H9 (cell line): ENCODE data around the gene ZNF319. TPM values are rescaled to one million over a fixed set of nuclear protein-coding genes. Genes with fewer than 3 reads are reported as not detected.

ENCODE experiments used
- DNase-seq: peaks from one replicate; pipeline ENCODE4 v3.0.0-alpha.2; 2017
- H2AFZ ChIP-seq: one replicate; pipeline ENCODE4 v1.6.1; 2013; ENCODE audit warnings: mild to moderate bottlenecking, low read length, control low read depth, moderate library complexity
- H2AK5ac ChIP-seq: 2 replicates; pipeline ENCODE4 v1.6.1; 2013; ENCODE audit warnings: low read length, control low read depth, mixed read lengths; ENCODE audit not compliant: insufficient read length
- H2BK120ac ChIP-seq: one replicate; pipeline ENCODE4 v1.6.1; 2013; ENCODE audit warnings: low read depth, mild to moderate bottlenecking, low read length, control low read depth, inconsistent platforms; ENCODE audit not compliant: poor library complexity, severe bottlenecking
- H2BK12ac ChIP-seq: 2 replicates; pipeline ENCODE4 v1.6.1; 2013; ENCODE audit warnings: low read length, control low read depth, mixed read lengths, low read depth; ENCODE audit not compliant: insufficient read length
- H2BK15ac ChIP-seq: 2 replicates; pipeline ENCODE4 v1.6.1; 2013; ENCODE audit warnings: low read depth, low read length, control low read depth
- H2BK20ac ChIP-seq: one replicate; pipeline ENCODE4 v1.6.1; 2013; ENCODE audit warnings: low read depth, mild to moderate bottlenecking, low read length, control low read depth, inconsistent platforms; ENCODE audit not compliant: poor library complexity, severe bottlenecking
- H2BK5ac ChIP-seq: 2 replicates; pipeline ENCODE4 v1.6.1; 2013; ENCODE audit warnings: low read length, control low read depth, mixed read lengths; ENCODE audit not compliant: insufficient read length
- H3K14ac ChIP-seq: 2 replicates; pipeline ENCODE4 v1.6.1; 2013; ENCODE audit warnings: low read length, control low read depth; ENCODE audit not compliant: insufficient read depth
- H3K18ac ChIP-seq: 2 replicates; pipeline ENCODE4 v1.6.1; 2013; ENCODE audit warnings: low read depth, mild to moderate bottlenecking, mixed read lengths, low read length, control low read depth; ENCODE audit not compliant: insufficient read length
- H3K23ac ChIP-seq: 2 replicates; pipeline ENCODE4 v1.6.1; 2013; ENCODE audit warnings: low read length, control low read depth, mixed read lengths, low read depth; ENCODE audit not compliant: insufficient read length
- H3K23me2 ChIP-seq: 2 replicates; pipeline ENCODE4 v1.6.1; 2013; ENCODE audit warnings: low read depth, mild to moderate bottlenecking, mixed read lengths, low read length, control low read depth; ENCODE audit not compliant: insufficient read length, poor library complexity, severe bottlenecking
- H3K27ac ChIP-seq: 2 replicates; pipeline ENCODE4 v1.5.1; 2013; ENCODE audit warnings: low read length, control low read depth, mixed read lengths, low read depth; ENCODE audit not compliant: insufficient read length
- H3K27me3 ChIP-seq: 2 replicates; pipeline ENCODE4 v1.6.1; 2013; ENCODE audit warnings: low read length, control low read depth, inconsistent platforms; ENCODE audit not compliant: insufficient read depth
- H3K4ac ChIP-seq: 2 replicates; pipeline ENCODE4 v1.6.1; 2013; ENCODE audit warnings: low read depth, mild to moderate bottlenecking, control low read depth, inconsistent platforms, low read length, moderate library complexity
- H3K4me1 ChIP-seq: 2 replicates; pipeline ENCODE4 v1.6.1; 2013; ENCODE audit warnings: low read length, control low read depth, inconsistent platforms; ENCODE audit not compliant: insufficient read depth
- H3K4me2 ChIP-seq: 2 replicates; pipeline ENCODE4 v1.6.1; 2013; ENCODE audit warnings: low read length, control low read depth, mixed read lengths; ENCODE audit not compliant: insufficient read length, insufficient read depth
- H3K56ac ChIP-seq: 2 replicates; pipeline ENCODE4 v1.6.1; 2013; ENCODE audit warnings: low read depth, mild to moderate bottlenecking, mixed read lengths, low read length, control low read depth; ENCODE audit not compliant: insufficient read length
- H3K79me1 ChIP-seq: 2 replicates; pipeline ENCODE4 v1.6.1; 2013; ENCODE audit warnings: low read depth, mild to moderate bottlenecking, moderate library complexity, low read length, control low read depth, inconsistent platforms; ENCODE audit not compliant: insufficient read depth, poor library complexity, severe bottlenecking
- H3K79me2 ChIP-seq: 2 replicates; pipeline ENCODE4 v1.6.1; 2013; ENCODE audit warnings: low read length, control low read depth, inconsistent platforms; ENCODE audit not compliant: insufficient read depth
- H3K9ac ChIP-seq: 2 replicates; pipeline ENCODE4 v1.6.1; 2013; ENCODE audit warnings: low read length, control low read depth, mixed read lengths; ENCODE audit not compliant: insufficient read length; ENCODE audit errors: extremely low read depth
- H3K9me3 ChIP-seq: one replicate; pipeline ENCODE4 v1.6.1; 2013; ENCODE audit warnings: low read depth, low read length, inconsistent platforms; ENCODE audit not compliant: control insufficient read depth
- H3T11ph ChIP-seq: one replicate; pipeline ENCODE4 v1.6.1; 2013; ENCODE audit warnings: mild to moderate bottlenecking, low read length, control low read depth, inconsistent platforms
- H4K20me1 ChIP-seq: one replicate; pipeline ENCODE4 v1.6.1; 2013; ENCODE audit not compliant: control insufficient read depth, insufficient read length, insufficient read depth
- H4K5ac ChIP-seq: 2 replicates; pipeline ENCODE4 v1.6.1; 2013; ENCODE audit warnings: low read depth, mild to moderate bottlenecking, mixed read lengths, low read length, control low read depth; ENCODE audit not compliant: insufficient read length
- H4K8ac ChIP-seq: replicated peaks from 2 replicates; pipeline ENCODE4 v1.6.1; 2013; ENCODE audit warnings: low read length, control low read depth, mixed read lengths, low read depth; ENCODE audit not compliant: insufficient read length
- H4K91ac ChIP-seq: 2 replicates; pipeline ENCODE4 v1.6.1; 2013; ENCODE audit warnings: low read depth, mild to moderate bottlenecking, moderate library complexity, mixed read lengths, low read length, control low read depth; ENCODE audit not compliant: insufficient read length
- H3K27ac Mint-ChIP-seq, 3 experiments: 2 replicates in 2 of 3; 3 replicates in 1 of 3; pipeline ENCODE4 v1.8.0; 2020 to 2021; ENCODE audit warnings: mixed read lengths in 3 of 3, mild to moderate bottlenecking in 1 of 3, moderate library complexity in 1 of 3
- H3K27me3 Mint-ChIP-seq: 2 replicates; pipeline ENCODE4 v1.8.0; 2021; ENCODE audit warnings: low read depth, mild to moderate bottlenecking, moderate library complexity, mixed read lengths
- H3K36me3 Mint-ChIP-seq, 3 experiments: 2 replicates in 2 of 3; 3 replicates in 1 of 3; pipeline ENCODE4 v1.8.0; 2020 to 2021; ENCODE audit warnings: low read depth in 3 of 3, mixed read lengths in 3 of 3; ENCODE audit not compliant: insufficient read depth in 1 of 3
- H3K4me1 Mint-ChIP-seq, 2 experiments: 2 replicates each; pipeline ENCODE4 v1.8.0; 2020; ENCODE audit warnings: mixed read lengths in 2 of 2
- H3K4me3 Mint-ChIP-seq, 2 experiments: 2 replicates in 1 of 2; 3 replicates in 1 of 2; pipeline ENCODE4 v1.8.0; 2020 to 2021; ENCODE audit warnings: mild to moderate bottlenecking in 2 of 2, mixed read lengths in 2 of 2, moderate library complexity in 1 of 2
- H3K9me3 Mint-ChIP-seq, 2 experiments: 2 replicates in 1 of 2; 3 replicates in 1 of 2; pipeline ENCODE4 v1.8.0; 2020; ENCODE audit warnings: mild to moderate bottlenecking in 2 of 2, mixed read lengths in 2 of 2, moderate library complexity in 1 of 2
- WGBS: extraction: QIAGEN DNeasy Blood & Tissue Kit; methylation state at CpG from one replicate; pipeline ENCODE4 v1.1.7; 2013; ENCODE audit warnings: missing lambda C conversion rate, low lambda C conversion rate, mixed read lengths; ENCODE audit not compliant: insufficient read length; ENCODE audit errors: extremely low coverage; 5-methylcytosine and 5-hydroxymethylcytosine counted together
- total RNA-seq: library from RNA; stranded (reverse); gene quantifications from 2 replicates; pipeline ENCODE4 v1.2.1, GENCODE V29; 2021
- TF ChIP-seq, protein P1 (sequence below): fragments of 200-600 bp; sonication (generic); conservative IDR thresholded peaks from 3 replicates; pipeline ENCODE4 v1.8.0; 2021; ENCODE audit warnings: antibody characterized with exemption, mild to moderate bottlenecking

ZNF319 gene
- total RNA-seq, 1 experiment from 2014 or later: 5.6 TPM

DNA sequence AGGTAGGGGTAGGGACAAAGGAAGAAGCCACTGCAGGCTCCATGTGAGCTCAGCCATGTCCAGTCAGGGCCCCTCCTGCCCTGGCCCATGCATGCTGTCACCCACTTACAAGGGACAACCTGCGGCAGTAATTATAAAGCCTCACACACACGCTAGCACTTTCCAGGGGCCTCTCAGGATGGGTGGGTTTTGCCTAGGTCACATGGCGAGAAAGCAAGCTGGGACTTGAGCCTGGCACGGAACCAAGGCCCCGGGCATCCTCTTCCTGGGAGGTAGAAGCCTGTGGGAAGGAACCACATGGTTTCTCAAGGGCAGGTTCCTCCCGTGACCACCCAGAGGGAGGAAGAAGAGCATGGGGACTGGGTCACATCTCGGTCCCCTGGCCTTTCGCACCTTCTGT lies 7.0 kb downstream of the ZNF319 start:
- Histone ChIP-seq H3K9me3 (no peaks in the 10 kb centered on the region), H4K8ac (no peak overlapping the region), H2BK120ac (no peak overlapping the region), H3K27me3 (no peaks in the 10 kb centered on the region), H2BK12ac (no peak overlapping the region), H3K4me1 (no peaks in the 10 kb centered on the region; the same call in 1 of the 2 replicates), H3K18ac (peak overlapping the region; percentile 19), H3K23me2 (no peaks in the 10 kb centered on the region), H2AK5ac (no peak overlapping the region), H3K4me2 (no peak overlapping the region), H3K79me1 (no peaks in the 10 kb centered on the region), H3K79me2 (no peaks in the 10 kb centered on the region), H3T11ph (no peak overlapping the region), H2AFZ (no peak overlapping the region), H3K27ac (no peak overlapping the region), H3K23ac (no peak overlapping the region), H3K56ac (no peak overlapping the region), H4K5ac (no peak overlapping the region), H4K91ac (peak overlapping the region; percentile 28), H2BK20ac (no peak overlapping the region), H2BK15ac (no peak overlapping the region), H3K4ac (no peak overlapping the region; the same call in 1 of the 2 replicates), H4K20me1 (no peaks in the 10 kb centered on the region), H3K9ac (no peak overlapping the region), H2BK5ac (no peak overlapping the region), H3K14ac (no peak overlapping the region; the same call in 1 of the 2 replicates)
- TF ChIP-seq, protein P1, sequence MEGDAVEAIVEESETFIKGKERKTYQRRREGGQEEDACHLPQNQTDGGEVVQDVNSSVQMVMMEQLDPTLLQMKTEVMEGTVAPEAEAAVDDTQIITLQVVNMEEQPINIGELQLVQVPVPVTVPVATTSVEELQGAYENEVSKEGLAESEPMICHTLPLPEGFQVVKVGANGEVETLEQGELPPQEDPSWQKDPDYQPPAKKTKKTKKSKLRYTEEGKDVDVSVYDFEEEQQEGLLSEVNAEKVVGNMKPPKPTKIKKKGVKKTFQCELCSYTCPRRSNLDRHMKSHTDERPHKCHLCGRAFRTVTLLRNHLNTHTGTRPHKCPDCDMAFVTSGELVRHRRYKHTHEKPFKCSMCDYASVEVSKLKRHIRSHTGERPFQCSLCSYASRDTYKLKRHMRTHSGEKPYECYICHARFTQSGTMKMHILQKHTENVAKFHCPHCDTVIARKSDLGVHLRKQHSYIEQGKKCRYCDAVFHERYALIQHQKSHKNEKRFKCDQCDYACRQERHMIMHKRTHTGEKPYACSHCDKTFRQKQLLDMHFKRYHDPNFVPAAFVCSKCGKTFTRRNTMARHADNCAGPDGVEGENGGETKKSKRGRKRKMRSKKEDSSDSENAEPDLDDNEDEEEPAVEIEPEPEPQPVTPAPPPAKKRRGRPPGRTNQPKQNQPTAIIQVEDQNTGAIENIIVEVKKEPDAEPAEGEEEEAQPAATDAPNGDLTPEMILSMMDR: no peak
- Mint-ChIP-seq H3K4me3 (no peak overlapping the region), H3K9me3 (no peaks in the 10 kb centered on the region), H3K4me1 (peaks cover 7 to 8% of the 10 kb centered on the region in 2 experiments), H3K27me3 (peaks cover 3% of the 10 kb centered on the region), H3K36me3 (peaks cover 4 to 14% (median 12%) of the 10 kb centered on the region in 3 experiments; a peak in 6 of 7 replicates), H3K27ac (0 out of 7 replicates have a peak overlapping the region, but pooled peaks of 2 of the 3 experiments have one; percentile 8 to 28)
- no CpG with 5 or more reads among the region's 8 CpGs for WGBS
- DNase-seq: no peak
